Esophagus muscularis mucosa (tissue), 4 donors: Measurements from ENCODE around the gene CLEC1B. TPM values are rescaled to one million over a fixed set of nuclear protein-coding genes. Genes with fewer than 3 reads are reported as not detected.
"Not testable (repeated sequence)": the region's sequence is repeated elsewhere in the genome, so short reads cannot be mapped to it uniquely, and the experiment has no call there.

Experiments
- DNase-seq: peaks from one replicate; pipeline ENCODE4 v3.0.0-alpha.2; 2017; ENCODE audit errors: extremely low spot score
- H3K27ac ChIP-seq, 4 donors: fragments of 200-600 bp; sonication (generic); replicated peaks in 1 of 4; 1 replicate in 3 of 4; 2 replicates in 1 of 4; pipeline ENCODE4 v1.5.1; 2016 to 2019; ENCODE audit warnings: mild to moderate bottlenecking in 1 of 4
- H3K27me3 ChIP-seq, 4 donors: fragments of 200-600 bp; sonication (generic); one replicate each; pipeline versions ENCODE4 v1.5.1 to v1.6.0; 2016 to 2019
- H3K36me3 ChIP-seq, 4 donors: fragments of 200-600 bp; sonication (generic); one replicate each; pipeline ENCODE4 v1.5.1; 2016 to 2019
- H3K4me1 ChIP-seq, 4 donors: fragments of 200-600 bp; sonication (generic); one replicate each; pipeline ENCODE4 v1.5.1; 2016 to 2019
- H3K4me3 ChIP-seq, 4 donors: fragments of 200-600 bp; sonication (generic); 1 replicate in 2 of 4; 2 replicates in 2 of 4; pipeline ENCODE4 v1.5.1; 2016 to 2019; ENCODE audit warnings: mild to moderate bottlenecking in 4 of 4, moderate library complexity in 1 of 4
- H3K9me3 ChIP-seq, 4 donors: fragments of 200-600 bp; sonication (generic); 1 replicate in 3 of 4; 2 replicates in 1 of 4; pipeline ENCODE4 v1.5.1; 2016 to 2019
- CTCF ChIP-seq, 3 experiments: fragments of 200-600 bp in 2 of 3; fragments of 450-650 bp in 1 of 3; sonication (generic) in 2 of 3; IDR thresholded peaks; one replicate each; pipeline ENCODE4 v1.5.1; 2017 to 2019; ENCODE audit warnings: antibody characterized with exemption in 3 of 3, mild to moderate bottlenecking in 2 of 3, moderate library complexity in 1 of 3
- EP300 ChIP-seq: sonication (generic); formaldehyde crosslinking; IDR thresholded peaks from one replicate; pipeline ENCODE4 v1.6.1; 2017; ENCODE audit warnings: antibody characterized with exemption
- POLR2A ChIP-seq: fragments of 450-650 bp; IDR thresholded peaks from one replicate; pipeline ENCODE4 v1.6.1; 2017; ENCODE audit warnings: antibody characterized with exemption, moderate library complexity, mild to moderate bottlenecking, low read depth
- POLR2AphosphoS5 ChIP-seq, 2 donors: sonication (generic); formaldehyde crosslinking; IDR thresholded peaks; one replicate each; pipeline ENCODE4 v1.6.1; 2017; ENCODE audit warnings: antibody characterized with exemption in 2 of 2
- WGBS: methylation state at CpG from one replicate; pipeline ENCODE4 v1.1.5; 2018; 5-methylcytosine and 5-hydroxymethylcytosine counted together
- intact Hi-C: fragments of 100-400 bp; cut with DNase I; formaldehyde crosslinking; loops from one replicate; pipeline ENCODE4 v1.15.1; 2023
- total RNA-seq, 4 donors: library from RNA; depleted of rRNA; stranded (reverse); fragments of >200 nt; gene quantifications; one replicate each; pipeline versions ENCODE4 v1.1.0 to v1.2.1, GENCODE V29; 2016

The CLEC1B gene
- total RNA-seq, 4 donors from 2014 or later = not detected

DNA sequence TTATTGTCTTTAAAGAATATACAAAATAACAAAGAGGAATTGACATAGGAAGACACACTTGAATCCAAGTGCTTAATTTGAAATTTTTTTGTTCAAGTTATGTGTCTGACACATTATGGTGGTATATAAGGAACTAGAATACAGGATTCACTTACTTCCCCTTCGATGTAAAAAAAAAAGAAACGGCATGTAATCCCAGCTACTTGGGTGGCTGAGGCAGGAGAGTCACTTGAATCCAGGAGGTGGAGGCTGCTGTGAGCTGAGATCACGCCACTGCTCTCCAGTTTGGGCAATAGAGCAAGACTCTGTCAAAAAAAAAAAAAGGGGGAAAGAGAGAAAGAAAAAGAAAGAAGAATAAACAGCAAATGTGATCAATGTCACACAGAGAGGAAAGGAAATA, 18.8 kb downstream of the CLEC1B start:
- intact Hi-C loops = no loop called here

DNA sequence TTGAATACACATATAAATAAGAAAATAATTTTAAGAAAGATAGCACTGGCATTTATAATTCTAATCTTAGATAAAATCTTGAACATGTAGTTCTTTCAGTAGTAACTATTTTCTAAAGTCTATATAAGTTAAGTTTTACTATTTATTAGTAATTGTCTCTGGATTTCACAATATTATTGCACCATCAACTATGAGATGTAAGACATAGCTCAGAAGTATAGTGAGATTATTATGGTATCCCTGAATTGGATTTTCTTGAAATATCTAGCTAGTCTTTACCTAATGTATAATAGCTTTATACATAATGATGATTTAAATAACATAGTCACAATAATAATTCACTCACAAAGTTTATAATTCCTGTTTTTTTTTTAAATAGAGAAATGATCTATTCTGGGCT, 21.0 kb downstream of the CLEC1B start:
- H3K36me3 ChIP-seq = no peaks in the 10 kb centered on the region
- TF ChIP-seq POLR2AphosphoS5 (IDR thresholded peaks at IDR 0.05) (no peak), POLR2A (no peak), CTCF (IDR thresholded peaks at IDR 0.05) (no peak), EP300 (no peak)
- H3K4me3 ChIP-seq = no peak overlapping the region
- no peaks in the 10 kb centered on the region for H3K9me3 ChIP-seq
- no peak for DNase-seq
- H3K4me1 ChIP-seq = no peaks in the 10 kb centered on the region
- H3K27ac ChIP-seq = no peak overlapping the region
- no peaks in the 10 kb centered on the region for H3K27me3 ChIP-seq
- intact Hi-C loops = no loop called here

More for the DNA sequence above, 18.8 kb downstream of the CLEC1B start:
- TF ChIP-seq POLR2A = no peak
- TF ChIP-seq POLR2AphosphoS5 (IDR thresholded peaks at IDR 0.05) = no peak
- TF ChIP-seq CTCF (IDR thresholded peaks at IDR 0.05) = no peak
- no peak for TF ChIP-seq EP300
- Histone ChIP-seq H3K27ac (no peak overlapping the region), H3K4me1 (no peaks in the 10 kb centered on the region), H3K36me3 (no peaks in the 10 kb centered on the region), H3K4me3 (no peak overlapping the region), H3K9me3 (no peaks in the 10 kb centered on the region), H3K27me3 (no peaks in the 10 kb centered on the region)
- 76% methylated on average over 3 of the region's 3 CpGs for WGBS
- no peak for DNase-seq

DNA sequence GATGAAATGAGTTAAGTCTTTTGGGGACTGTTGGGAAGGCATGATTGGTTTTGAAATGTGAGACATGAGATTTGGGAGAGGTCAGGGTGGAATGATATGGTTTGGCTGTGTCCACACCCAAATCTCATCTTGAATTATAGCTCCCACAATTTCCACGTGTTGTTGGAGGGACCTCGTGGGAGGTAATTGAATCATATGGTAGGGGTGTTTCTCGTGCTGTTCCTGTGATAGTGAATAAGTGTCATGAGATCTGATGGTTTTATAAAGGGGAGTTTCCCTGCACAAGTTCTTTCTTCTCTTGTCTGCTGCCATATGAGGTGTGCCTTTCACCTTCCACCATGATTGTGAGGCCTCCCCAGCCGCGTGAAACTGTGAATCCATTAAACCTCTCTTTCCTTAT, 22.3 kb downstream of the CLEC1B start:
- DNase-seq, H3K36me3 ChIP-seq, H3K4me1 ChIP-seq, intact Hi-C loops, H3K27me3 ChIP-seq, H3K4me3 ChIP-seq, H3K9me3 ChIP-seq, H3K27ac ChIP-seq: not testable (repeated sequence)
- 64% methylated on average over 5 of the region's 5 CpGs for WGBS

GRCh38 chr12:9975614-9976013, 23.3 kb downstream of the CLEC1B start:
- H3K4me1 ChIP-seq = no peaks in the 10 kb centered on the region
- WGBS = 92% methylated on average over 2 of the region's 2 CpGs

DNA sequence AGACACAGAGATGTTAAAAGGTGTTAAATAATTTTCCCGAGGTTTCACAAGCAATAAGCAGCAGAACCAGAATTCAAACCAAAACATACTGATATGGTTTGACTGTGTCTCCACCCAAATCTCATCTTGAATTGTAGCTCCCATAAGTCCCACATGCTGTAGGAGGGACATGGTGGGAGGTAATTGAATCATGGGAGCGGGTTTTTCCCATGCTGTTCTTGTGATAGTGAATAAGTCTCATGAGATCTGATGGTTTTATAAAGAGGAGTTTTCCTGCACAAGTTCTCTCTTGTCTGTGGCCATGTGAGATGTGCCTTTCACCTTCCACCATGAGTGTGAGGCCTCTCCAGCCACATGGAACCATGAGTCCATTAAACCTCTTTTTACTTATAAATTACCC, 24.2 kb downstream of the CLEC1B start:
- intact Hi-C loops = not testable (repeated sequence)

More at GRCh38 chr12:9975614-9976013, 23.3 kb downstream of the CLEC1B start:
- Histone ChIP-seq H3K9me3 (no peaks in the 10 kb centered on the region), H3K27ac (no peak overlapping the region), H3K27me3 (no peaks in the 10 kb centered on the region), H3K4me3 (no peak overlapping the region), H3K36me3 (no peaks in the 10 kb centered on the region)
- no peak for DNase-seq
- TF ChIP-seq CTCF (IDR thresholded peaks at IDR 0.05) = no peak
- no peak for TF ChIP-seq EP300
- no peak for TF ChIP-seq POLR2AphosphoS5 (IDR thresholded peaks at IDR 0.05)
- no peak for TF ChIP-seq POLR2A
- intact Hi-C loops = no loop called here

GRCh38 chr12:9973949-9974348, 25.0 kb downstream of the CLEC1B start:
- no peaks in the 10 kb centered on the region for H3K27me3 ChIP-seq
- H3K4me1 ChIP-seq = no peaks in the 10 kb centered on the region
- TF ChIP-seq POLR2A = no peak
- no peak for TF ChIP-seq POLR2AphosphoS5 (IDR thresholded peaks at IDR 0.05)
- no peak for TF ChIP-seq EP300
- TF ChIP-seq CTCF (IDR thresholded peaks at IDR 0.05) = no peak
- no peaks in the 10 kb centered on the region for H3K36me3 ChIP-seq
- H3K9me3 ChIP-seq = no peaks in the 10 kb centered on the region
- intact Hi-C loops = no loop called here
- no peak for DNase-seq
- H3K27ac ChIP-seq = no peak overlapping the region
- no peak overlapping the region for H3K4me3 ChIP-seq
- WGBS = 72% methylated on average over 1 of the region's 1 CpG

More for the DNA sequence above, 24.2 kb downstream of the CLEC1B start:
- not testable (repeated sequence) for H3K27me3 ChIP-seq, H3K4me1 ChIP-seq, DNase-seq, H3K9me3 ChIP-seq, H3K4me3 ChIP-seq, H3K36me3 ChIP-seq, H3K27ac ChIP-seq
- 90% methylated on average over 2 of the region's 2 CpGs for WGBS
